Right atrium auricular region (tissue), 2 donors: Measurements from ENCODE around the gene LPP. TPM values are rescaled to one million over a fixed set of nuclear protein-coding genes. Genes with fewer than 3 reads are reported as not detected.

Experiments
- DNase-seq: peaks from one replicate; pipeline ENCODE4 v3.0.0-alpha.2; 2019; ENCODE audit warnings: low spot score
- H3K27ac ChIP-seq, 2 donors: fragments of 200-600 bp; sonication (generic); 1 replicate in 1 of 2; 2 replicates in 1 of 2; pipeline ENCODE4 v1.5.1; 2016 to 2019
- H3K27me3 ChIP-seq, 2 donors: fragments of 200-600 bp; sonication (generic); one replicate each; pipeline versions ENCODE4 v1.5.1 to v1.6.0; 2017 to 2019
- H3K36me3 ChIP-seq: fragments of 200-600 bp; sonication (generic); one replicate; pipeline ENCODE4 v1.5.1; 2016
- H3K4me1 ChIP-seq, 2 donors: fragments of 200-600 bp; sonication (generic); one replicate each; pipeline versions ENCODE4 v1.5.1 to v1.6.0; 2017 to 2019
- H3K4me3 ChIP-seq, 2 donors: fragments of 200-600 bp; sonication (generic); 1 replicate in 1 of 2; 2 replicates in 1 of 2; pipeline ENCODE4 v1.5.1; 2017 to 2019; ENCODE audit warnings: mild to moderate bottlenecking in 1 of 2, moderate library complexity in 1 of 2
- H3K9me3 ChIP-seq, 2 donors: fragments of 200-600 bp; sonication (generic); one replicate each; pipeline ENCODE4 v1.5.1; 2019
- CTCF ChIP-seq, 2 donors: fragments of 200-600 bp; sonication (generic); IDR thresholded peaks; one replicate each; pipeline ENCODE4 v1.5.1; 2019; ENCODE audit warnings: antibody characterized with exemption in 2 of 2
- total RNA-seq, 2 donors: library from RNA; depleted of rRNA; stranded (reverse); fragments of >200 nt; gene quantifications; one replicate each; pipeline ENCODE4 v1.1.0, GENCODE V29; 2016

LPP gene
- total RNA-seq, 2 donors from 2014 or later = 117 to 186 TPM

DNA sequence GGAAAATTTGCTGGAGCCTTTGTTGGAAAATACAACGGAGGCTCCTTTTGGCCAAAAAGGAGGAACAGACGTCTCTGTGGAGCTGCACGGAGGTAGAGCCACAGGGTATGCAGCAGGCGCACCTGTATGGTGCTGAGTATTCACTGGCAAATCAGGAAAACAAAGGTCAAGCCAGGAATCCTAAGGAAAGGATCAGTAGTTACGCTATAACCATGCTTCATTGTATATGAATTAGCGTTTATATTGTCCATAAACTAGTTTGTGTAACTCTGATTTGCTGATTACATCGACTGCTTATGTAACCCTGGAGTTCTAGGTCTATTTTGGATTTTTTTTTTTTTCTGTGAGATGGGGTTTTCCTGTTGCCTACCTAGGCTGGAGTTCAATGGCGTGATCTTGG, 45.4 kb downstream of the LPP start:
- DNase-seq = no peak
- Histone ChIP-seq H3K36me3 (no peaks in the 10 kb centered on the region), H3K27ac (peak overlapping the region; percentile 67 to 78), H3K9me3 (no peaks in the 10 kb centered on the region), H3K4me3 (no peak overlapping the region), H3K4me1 (peaks cover 0 to 49% of the 10 kb centered on the region in 2 donors), H3K27me3 (no peaks in the 10 kb centered on the region)
- TF ChIP-seq CTCF (IDR thresholded peaks at IDR 0.05) = no peak

GRCh38 chr3:188200481-188200880, 46.5 kb downstream of the LPP start:
- no peak overlapping the region for H3K4me3 ChIP-seq
- no peak for TF ChIP-seq CTCF (IDR thresholded peaks at IDR 0.05)
- DNase-seq = no peak
- H3K9me3 ChIP-seq = no peaks in the 10 kb centered on the region
- no peaks in the 10 kb centered on the region for H3K27me3 ChIP-seq
- H3K27ac ChIP-seq = peak overlapping the region; percentile 67 to 70
- peaks cover 0 to 50% of the 10 kb centered on the region in 2 donors for H3K4me1 ChIP-seq
- no peaks in the 10 kb centered on the region for H3K36me3 ChIP-seq

DNA sequence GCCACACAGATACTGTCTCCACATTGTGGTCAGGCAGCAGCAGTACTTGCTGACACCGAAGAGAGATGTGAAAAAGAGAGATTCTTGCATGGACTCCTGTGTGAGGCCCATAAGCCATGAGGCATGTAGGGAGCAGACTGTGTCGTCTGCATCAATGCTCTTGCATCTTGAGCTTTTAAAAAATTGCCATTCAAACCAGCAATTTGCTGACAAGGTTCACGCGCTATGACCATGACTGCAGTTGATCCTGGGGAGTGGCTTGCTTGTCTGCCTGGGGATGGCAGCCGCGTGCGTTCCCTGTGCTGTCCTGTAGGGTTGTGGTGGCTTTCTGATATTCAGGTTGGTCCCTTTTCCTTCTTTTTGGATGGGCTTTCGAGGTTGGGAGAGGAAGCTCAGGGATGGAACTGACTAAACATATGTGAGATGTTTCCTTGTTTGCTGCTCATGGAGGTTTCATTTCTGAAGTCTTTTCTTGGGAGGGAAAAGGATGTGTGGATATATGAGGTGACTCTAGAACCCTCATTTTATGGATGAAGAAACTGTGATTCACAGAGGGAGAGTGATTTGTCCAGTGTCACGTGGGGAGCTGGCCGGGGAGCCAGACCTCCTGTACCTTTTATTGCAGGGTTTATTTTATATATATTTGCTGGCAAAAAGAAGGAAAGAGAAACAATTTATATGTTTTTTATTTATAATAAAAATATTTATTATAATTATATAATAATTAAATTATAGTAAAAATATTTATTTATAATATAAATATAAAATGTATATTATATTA, 48.6 kb downstream of the LPP start:
- no peaks in the 10 kb centered on the region for H3K27me3 ChIP-seq
- H3K4me1 ChIP-seq = peaks cover 0 to 42% of the 10 kb centered on the region in 2 donors
- H3K36me3 ChIP-seq = no peaks in the 10 kb centered on the region
- DNase-seq = peak; percentile 54
- no peak overlapping the region for H3K4me3 ChIP-seq
- peak in 1 of 2 donors; percentile 21 for TF ChIP-seq CTCF (IDR thresholded peaks at IDR 0.05)
- H3K9me3 ChIP-seq = no peaks in the 10 kb centered on the region
- H3K27ac ChIP-seq = peak overlapping the region; percentile 57 to 70

DNA sequence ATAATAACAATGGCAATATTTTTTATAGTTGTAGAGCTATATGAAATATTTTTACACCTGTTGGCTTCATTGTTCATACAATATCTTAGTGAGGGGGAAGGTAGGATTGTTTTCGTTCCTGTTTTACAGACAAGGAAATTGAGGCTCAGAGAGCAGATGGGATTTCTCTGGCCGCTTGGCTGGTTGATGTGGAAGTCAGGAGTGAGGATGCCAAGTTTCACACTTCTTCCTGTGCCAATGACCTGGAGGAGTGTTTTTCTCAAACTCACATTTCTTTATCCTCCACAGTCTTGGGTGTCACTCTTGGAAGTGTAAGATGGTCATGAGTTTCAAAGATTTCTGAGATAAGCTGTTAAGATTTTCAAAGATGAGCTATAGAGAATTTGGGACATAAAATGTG, 50.6 kb downstream of the LPP start:
- peak; percentile 56 for DNase-seq
- peaks cover 12% of the 10 kb centered on the region for H3K36me3 ChIP-seq
- no peak overlapping the region for H3K27ac ChIP-seq
- no peak overlapping the region for H3K4me3 ChIP-seq
- H3K27me3 ChIP-seq = no peaks in the 10 kb centered on the region
- TF ChIP-seq CTCF (IDR thresholded peaks at IDR 0.05) = no peak
- no peaks in the 10 kb centered on the region for H3K9me3 ChIP-seq
- peaks cover 0 to 40% of the 10 kb centered on the region in 2 donors for H3K4me1 ChIP-seq

- H3K4me1 ChIP-seq = peaks cover 0 to 40% of the 10 kb centered on the region in 2 donors
Measured at GRCh38 chr3:188205992-188206416, 52.0 kb downstream of the LPP start.

More at GRCh38 chr3:188205992-188206416, 52.0 kb downstream of the LPP start:
- Histone ChIP-seq H3K9me3 (no peaks in the 10 kb centered on the region), H3K27me3 (no peaks in the 10 kb centered on the region), H3K4me3 (no peak overlapping the region), H3K36me3 (peaks cover 16% of the 10 kb centered on the region), H3K27ac (peak overlapping the region; percentile 29 to 74)
- no peak for TF ChIP-seq CTCF (IDR thresholded peaks at IDR 0.05)
- DNase-seq = peak; percentile 51
